ENCODE measurements around the gene CHML.

- TF ChIP-seq CTCF (conservative IDR thresholded peaks at IDR 0.05; ENCODE audit: low read depth in 2 of 2) = no peak
- TF ChIP-seq POLR2AphosphoS5 (IDR thresholded peaks at IDR 0.05; ENCODE audit: low read depth) = no peak
- TF ChIP-seq ZNF331 (CRISPR knock-in tag; IDR thresholded peaks at IDR 0.05; ENCODE audit: low read depth) = no peak
- TF ChIP-seq, protein P1, sequence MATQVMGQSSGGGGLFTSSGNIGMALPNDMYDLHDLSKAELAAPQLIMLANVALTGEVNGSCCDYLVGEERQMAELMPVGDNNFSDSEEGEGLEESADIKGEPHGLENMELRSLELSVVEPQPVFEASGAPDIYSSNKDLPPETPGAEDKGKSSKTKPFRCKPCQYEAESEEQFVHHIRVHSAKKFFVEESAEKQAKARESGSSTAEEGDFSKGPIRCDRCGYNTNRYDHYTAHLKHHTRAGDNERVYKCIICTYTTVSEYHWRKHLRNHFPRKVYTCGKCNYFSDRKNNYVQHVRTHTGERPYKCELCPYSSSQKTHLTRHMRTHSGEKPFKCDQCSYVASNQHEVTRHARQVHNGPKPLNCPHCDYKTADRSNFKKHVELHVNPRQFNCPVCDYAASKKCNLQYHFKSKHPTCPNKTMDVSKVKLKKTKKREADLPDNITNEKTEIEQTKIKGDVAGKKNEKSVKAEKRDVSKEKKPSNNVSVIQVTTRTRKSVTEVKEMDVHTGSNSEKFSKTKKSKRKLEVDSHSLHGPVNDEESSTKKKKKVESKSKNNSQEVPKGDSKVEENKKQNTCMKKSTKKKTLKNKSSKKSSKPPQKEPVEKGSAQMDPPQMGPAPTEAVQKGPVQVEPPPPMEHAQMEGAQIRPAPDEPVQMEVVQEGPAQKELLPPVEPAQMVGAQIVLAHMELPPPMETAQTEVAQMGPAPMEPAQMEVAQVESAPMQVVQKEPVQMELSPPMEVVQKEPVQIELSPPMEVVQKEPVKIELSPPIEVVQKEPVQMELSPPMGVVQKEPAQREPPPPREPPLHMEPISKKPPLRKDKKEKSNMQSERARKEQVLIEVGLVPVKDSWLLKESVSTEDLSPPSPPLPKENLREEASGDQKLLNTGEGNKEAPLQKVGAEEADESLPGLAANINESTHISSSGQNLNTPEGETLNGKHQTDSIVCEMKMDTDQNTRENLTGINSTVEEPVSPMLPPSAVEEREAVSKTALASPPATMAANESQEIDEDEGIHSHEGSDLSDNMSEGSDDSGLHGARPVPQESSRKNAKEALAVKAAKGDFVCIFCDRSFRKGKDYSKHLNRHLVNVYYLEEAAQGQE (IDR thresholded peaks at IDR 0.05; ENCODE audit: unreplicated experiment) = no peak
- no peak for TF ChIP-seq EZH2phosphoT487 (IDR thresholded peaks at IDR 0.05; ENCODE audit: unreplicated experiment)
- TF ChIP-seq CREB1 (CRISPR knock-in tag; IDR thresholded peaks at IDR 0.05; ENCODE audit: low read depth) = no peak
- TF ChIP-seq EZH2 (IDR thresholded peaks at IDR 0.05; ENCODE audit: low read depth, unreplicated experiment) = no peak
- no peak for TF ChIP-seq NANOG (IDR thresholded peaks at IDR 0.05; ENCODE audit: borderline replicate concordance)
These were observed 43.5 kb downstream of the CHML start for GRCh38 chr1:241596633-241597032.

Data from GM23338 (cell line).